Activated CD8-positive, alpha-beta memory T cell treated with anti-CD3 and anti-CD28 coated beads for 24 hours (primary cell): Measurements from ENCODE around the gene NOG.

Experiments used
- DNase-seq: peaks from one replicate; pipeline ENCODE4 v3.0.0-alpha.2; 2020

Gene NOG

GRCh38 chr17:56593646-56594319 lies at the start of gene NOG:
Gene NOG, plus strand, starts transcription at chr17:56593699. Its CDS starts 525 bp downstream, at chr17:56594224.
- peak; percentile 81 for DNase-seq

GRCh38 chr17:56545106-56545505 lies 48.4 kb upstream of the NOG start:
- no peak for DNase-seq

DNA sequence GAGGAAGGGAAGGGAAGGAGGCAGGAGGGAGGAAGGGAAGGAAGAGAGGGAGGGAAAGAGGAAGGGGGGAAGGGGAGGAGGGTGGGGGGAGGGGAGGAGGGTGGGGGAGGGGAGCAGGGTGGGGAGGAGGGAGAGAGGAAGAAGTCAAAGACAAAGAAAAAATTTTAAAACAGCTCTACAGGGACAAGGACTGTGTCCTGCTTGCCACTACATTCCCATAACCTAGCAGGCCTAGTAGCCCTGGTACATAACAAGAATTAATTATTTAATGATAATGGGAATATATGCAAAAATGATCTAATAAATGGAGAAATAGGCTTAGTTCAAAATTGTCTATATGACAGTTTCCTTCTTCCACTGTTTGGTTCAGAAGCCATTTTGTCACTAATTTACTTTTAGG lies 47.6 kb upstream of the NOG start:
- DNase-seq = no peak

DNA sequence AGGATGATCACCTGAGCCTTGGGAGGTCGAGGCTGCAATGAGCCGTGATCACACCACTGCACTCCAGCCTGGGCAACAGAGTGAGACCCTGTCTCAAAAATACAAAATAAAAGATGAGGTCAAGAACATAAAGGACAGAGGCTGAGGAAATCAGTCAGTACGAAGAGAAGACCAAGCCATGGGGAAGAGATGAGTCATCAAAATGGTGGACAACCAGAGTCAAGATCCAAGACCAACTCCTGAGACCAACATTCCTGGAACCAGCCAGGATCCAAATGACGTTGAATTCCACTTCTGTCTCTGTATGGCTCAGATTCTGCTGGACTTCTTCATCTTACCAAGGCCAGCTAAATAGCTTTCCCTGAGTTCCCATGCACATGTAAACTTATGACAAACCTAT lies 44.8 kb upstream of the NOG start:
- no peak for DNase-seq

- no peak for DNase-seq
Measured at GRCh38 chr17:56549501-56549900, 44.0 kb upstream of the NOG start.

DNA sequence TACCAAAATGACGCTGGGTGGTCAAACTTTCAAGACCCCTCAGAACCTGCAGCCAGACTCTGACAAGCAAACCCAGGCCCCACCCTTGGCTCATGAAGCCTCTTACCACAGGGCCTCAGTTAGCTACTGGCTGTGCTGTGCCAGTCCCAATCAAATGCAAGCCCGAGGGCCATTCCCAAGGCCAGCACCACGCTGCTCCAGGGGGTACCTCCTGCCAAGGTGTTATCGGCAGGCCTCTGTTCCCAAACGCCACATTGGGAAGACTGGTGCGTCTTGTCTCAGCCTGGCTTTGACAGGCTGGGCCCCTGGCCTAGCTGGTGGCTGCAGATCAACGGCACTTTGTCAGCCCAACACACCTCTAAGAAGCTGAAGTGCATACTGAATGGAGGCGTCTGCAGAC lies 35.8 kb upstream of the NOG start:
- no peak for DNase-seq

GRCh38 chr17:56558088-56558487 lies 35.4 kb upstream of the NOG start:
- no peak for DNase-seq

DNA sequence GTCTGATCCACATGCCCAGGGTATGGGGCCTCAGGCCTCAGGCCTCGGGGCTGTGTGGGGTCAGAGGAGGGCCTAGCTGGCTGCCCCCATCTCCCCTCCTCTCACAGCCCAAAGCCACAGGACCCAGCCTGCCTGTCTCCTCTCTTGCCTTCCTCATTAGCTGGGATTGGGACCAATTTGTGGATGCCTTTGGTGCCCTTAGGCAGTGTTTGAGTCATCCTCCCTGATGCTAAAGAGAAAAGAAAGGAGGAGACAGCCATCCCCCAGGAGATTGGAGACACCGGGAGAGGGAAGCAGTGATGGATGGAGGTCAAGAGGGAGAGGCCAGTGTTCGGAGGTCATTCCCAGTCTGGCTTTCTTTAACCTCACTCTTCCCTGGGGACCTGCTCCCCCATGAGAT lies 23.3 kb upstream of the NOG start:
- DNase-seq = no peak

- no peak for DNase-seq
Measured at GRCh38 chr17:56571456-56571855, 22.0 kb upstream of the NOG start.

DNA sequence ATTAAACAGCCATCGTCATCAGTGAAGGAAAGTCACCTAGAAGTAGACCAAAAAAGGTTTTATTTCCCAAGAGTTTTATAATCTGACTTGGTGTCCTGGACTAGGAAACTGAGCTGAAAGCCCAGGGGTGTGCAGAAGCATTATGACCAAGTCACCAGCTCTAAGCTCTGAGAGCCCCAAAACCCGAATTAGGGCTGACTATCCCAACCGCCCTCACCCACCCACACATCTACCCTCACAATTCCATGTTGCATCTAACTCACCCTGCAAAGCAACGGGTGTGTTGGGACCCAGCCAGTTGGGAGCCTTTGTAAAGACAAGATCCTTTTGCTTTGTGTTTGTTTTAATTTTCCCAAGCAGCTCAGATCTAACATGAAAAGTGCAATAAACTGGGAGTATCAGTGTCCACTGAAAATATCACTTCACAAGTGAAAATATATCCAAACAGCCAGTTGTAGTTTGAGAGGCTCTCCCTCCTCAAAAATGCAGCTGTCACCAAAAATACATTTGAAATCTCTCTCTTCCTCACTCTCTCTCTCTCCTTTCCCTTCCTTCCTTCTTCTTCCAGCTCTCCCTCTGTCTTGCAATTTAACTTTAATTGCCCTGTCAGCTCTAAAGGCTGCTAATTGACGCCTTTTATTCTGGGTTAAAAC lies 16.2 kb upstream of the NOG start:
- no peak for DNase-seq

DNA sequence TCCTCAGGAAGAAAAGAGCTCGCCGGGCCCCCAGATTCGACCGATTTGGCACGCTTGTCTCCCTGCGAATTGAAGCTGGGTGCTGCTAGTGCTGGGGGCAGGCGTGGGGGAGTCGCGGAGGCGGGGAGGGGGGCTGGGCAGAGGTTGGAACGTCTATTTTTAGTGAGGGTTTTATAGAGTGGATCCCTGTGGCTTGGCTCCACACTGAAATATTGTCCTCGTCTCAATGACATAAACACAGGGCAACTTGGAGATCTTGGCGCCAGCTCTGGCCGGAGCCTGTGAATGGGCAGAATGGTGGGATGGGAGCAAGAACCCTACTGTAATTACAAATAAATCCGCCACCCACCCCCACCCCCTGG lies 15.7 kb upstream of the NOG start:
- DNase-seq = no peak

DNA sequence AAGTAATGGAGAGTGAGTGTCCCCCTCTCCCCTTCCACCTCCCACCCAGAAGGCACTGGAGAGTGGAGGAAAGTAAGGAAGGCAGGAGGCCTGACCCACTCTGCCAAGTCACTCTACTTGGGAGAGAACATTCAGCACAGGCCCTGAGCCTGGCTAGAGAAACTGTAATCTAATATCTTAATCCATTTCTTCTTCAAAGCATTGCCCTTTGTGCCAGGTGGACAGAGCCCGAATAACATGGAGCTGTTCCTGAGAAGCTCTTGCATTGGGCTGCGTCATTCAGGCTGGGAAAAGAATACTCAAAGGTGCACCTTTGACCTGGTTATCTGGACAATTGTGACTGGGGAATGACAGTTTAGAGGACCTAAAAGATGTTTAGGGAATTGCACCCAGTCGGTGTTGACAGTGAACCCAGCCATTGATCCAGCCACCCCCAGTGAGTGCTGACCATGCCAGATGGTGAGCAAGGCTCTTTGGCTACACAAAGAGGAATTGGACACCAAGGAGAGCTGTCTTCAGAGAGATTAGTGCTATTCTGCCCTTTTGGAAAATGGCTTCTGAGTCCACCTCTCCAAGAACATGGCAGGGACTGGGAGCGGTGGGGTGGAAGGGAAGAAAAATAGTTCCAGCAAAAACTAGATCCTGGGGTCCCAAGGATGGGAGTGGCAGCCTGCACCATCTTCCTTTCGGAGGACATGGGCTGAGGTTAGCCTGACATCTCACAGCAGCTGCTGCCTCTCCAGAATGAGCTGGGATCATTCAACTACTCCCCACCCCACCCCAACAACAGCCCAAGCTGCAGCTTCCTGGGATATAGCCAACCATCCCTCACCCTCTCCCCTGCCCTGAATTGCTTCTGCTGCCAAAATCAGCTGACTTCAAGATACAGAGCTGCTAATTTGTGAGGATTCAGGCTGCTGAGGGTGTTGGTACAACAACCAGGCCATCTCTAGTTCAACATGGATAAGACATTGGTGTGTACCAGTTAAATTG lies 11.6 kb upstream of the NOG start:
- no peak for DNase-seq

GRCh38 chr17:56583772-56584171 lies 9.7 kb upstream of the NOG start:
- DNase-seq = no peak

DNA sequence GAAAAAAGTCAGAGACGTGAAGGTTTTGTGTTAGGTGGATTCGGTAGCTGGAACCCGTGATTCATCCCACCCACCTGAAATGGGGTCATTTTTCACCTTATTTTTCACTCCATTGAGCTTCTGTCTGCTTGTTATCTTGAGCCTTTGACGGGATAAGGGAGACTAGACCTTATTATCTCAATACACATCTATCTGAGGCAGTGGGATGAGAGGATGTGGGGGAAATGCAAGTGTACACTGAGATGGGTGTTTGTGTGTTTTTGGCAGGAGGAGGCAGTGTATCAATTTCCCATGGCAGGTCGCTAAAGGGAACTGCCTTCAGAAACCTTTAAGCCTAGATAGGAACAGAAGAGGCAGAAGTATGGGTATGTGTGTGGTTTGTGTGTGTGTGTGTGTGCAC lies 6.2 kb upstream of the NOG start:
- DNase-seq = no peak

DNA sequence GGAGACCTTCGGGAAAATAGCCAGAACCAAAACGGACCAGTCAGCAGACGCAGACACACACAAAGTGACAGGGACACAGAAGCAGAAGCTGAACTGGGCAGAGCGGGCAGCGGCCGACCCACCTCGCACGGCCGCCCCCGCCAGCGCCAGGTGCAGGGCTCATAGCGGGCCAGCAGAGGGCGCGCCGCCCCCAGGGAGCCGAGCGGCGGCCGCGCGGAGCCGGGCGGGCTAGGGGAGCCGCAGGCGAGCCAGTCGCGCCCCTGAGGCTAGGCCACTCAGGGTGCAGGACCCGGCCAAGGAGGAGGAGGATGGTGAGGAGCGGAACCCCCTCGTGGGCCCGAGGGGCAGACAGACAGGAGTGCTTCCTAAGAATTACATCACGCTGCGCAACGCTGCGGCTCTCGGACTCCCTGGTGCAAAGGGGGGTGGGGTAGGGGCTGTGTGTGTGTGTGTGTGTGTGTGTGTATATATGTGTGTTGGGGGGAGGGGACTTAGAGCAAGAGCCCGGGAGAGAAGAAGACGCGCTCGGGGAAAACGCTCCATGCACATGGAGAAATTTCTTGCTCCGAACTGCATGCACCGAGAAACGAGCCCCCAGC lies 913 bp upstream of the NOG start:
- DNase-seq = peak; percentile 92

DNA sequence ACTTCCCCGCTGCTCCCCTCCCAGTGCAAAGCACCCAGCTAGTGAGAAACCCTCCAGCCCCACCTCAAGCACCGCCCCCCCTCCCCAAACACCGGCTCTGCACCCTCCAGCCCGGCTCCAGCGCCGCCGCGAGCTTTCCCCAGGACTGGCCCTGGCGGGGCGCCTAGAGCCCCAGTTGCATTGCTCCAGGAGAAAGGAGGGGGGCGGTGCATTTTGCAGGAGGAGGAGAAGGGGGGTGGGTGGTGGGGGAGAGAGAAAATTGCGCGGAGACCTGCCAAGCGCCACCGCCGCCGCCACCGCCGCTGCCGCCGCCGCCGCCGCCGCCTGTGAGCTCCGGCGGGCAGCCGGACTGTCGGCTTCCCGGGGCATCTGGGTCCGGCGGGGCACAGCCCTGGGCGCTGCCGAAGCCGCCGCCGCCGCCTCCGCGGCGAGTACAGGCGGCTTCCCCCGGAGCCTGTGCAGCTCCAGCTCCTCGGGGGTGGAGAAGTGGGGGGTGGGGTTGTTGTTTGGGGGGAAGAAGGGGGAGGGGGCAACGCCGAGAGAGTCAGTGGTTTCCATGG lies 333 bp upstream of the NOG start:
- peak; percentile 74 for DNase-seq

DNA sequence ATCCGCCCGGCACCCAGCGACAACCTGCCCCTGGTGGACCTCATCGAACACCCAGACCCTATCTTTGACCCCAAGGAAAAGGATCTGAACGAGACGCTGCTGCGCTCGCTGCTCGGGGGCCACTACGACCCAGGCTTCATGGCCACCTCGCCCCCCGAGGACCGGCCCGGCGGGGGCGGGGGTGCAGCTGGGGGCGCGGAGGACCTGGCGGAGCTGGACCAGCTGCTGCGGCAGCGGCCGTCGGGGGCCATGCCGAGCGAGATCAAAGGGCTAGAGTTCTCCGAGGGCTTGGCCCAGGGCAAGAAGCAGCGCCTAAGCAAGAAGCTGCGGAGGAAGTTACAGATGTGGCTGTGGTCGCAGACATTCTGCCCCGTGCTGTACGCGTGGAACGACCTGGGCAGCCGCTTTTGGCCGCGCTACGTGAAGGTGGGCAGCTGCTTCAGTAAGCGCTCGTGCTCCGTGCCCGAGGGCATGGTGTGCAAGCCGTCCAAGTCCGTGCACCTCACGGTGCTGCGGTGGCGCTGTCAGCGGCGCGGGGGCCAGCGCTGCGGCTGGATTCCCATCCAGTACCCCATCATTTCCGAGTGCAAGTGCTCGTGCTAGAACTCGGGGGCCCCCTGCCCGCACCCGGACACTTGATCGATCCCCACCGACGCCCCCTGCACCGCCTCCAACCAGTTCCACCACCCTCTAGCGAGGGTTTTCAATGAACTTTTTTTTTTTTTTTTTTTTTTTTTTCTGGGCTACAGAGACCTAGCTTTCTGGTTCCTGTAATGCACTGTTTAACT lies 1.0 kb downstream of the NOG start:
- peak; percentile 77 for DNase-seq

GRCh38 chr17:56595108-56595418 lies 1.6 kb downstream of the NOG start:
- no peak for DNase-seq

- DNase-seq = peak; percentile 64
Measured at GRCh38 chr17:56595831-56596690, 2.6 kb downstream of the NOG start.

- DNase-seq = peak; percentile 61
Measured at GRCh38 chr17:56596691-56597494, 3.4 kb downstream of the NOG start.
